ENCODE measurements around the gene ATG4C.

Gene ATG4C

DNA sequence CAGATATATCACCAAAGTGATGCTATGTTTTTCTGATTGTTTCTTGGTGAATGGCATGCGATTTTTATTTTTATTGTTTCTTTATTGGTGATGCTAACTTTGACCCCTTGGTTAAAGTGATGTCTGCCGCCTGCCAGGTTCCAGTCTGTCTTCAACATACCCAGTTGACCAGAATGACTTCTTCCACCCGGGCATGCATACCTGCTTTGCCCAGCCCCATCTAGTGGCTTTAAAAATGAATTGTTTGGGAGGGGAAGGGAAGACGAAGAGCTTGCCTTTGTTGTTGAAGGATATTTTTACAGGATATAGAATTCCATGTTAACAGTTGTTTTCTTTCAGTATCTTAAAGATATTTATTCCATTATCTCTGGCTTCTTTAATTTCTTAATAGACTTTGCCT is 65.1 kb downstream of the ATG4C start:
- DNase-seq, result no peak

DNA sequence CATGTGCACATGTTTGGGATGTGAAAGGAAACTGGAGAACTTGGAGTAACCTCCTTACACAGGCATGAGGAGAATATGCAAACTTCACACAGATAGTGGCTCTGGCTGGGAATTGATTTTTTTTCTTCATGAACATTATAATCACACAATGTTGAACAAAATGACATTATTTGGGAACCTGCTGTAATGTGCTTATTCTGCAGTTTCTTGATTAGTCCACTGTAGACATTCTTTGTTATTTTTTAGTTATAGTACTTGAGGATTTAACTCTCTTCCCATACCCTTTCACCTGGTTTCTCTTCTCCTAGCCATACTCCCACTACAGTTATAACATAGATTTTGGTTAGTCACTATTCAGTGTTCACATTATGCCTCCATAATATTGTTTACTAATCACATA is 68.3 kb downstream of the ATG4C start:
- no peak for DNase-seq

DNA sequence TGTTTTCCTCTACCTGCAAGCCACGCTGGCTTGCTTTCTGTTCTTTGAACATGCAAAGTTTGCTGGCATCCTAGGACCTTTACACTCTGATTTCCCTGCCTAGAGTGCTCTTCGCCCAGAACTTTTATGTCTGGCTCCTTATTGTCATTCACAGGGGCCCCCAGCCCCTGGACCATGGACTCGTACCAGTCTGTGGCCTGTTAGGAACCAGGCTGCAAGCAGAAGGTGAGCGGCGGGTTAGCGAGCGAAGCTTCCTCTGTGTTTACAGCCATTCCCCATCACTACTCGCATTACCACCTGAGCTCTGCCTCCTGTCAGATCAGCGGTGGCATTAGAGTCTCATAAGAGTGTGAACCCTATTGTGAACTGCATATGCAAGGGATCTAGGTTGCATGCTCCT is 73.0 kb downstream of the ATG4C start:
- DNase-seq, result no peak

DNA sequence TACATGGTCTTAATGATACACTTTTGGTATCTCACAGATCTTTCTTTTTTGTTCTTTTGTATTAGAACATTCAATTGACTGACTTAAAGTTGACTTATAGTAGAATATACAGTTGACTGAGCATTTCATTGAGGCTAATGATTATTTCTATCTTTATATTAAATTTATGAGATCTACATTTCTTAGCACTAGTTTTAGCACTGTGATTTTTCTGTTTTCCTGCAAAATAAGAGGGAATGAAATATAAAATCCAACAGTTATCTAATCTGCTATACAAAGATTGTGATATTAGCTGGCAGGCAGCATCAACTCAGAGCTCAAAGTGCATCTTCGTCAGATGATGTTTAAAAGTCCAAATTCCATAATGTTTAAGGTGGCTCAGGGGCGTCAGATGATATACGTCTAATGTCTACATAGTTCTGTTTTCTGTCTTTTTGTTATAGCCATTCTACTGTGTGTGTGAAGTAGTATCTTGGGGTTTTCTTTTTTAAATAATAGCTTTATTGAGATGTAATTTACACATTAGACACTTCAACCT is 85.4 kb downstream of the ATG4C start:
- DNase-seq, result no peak

DNA sequence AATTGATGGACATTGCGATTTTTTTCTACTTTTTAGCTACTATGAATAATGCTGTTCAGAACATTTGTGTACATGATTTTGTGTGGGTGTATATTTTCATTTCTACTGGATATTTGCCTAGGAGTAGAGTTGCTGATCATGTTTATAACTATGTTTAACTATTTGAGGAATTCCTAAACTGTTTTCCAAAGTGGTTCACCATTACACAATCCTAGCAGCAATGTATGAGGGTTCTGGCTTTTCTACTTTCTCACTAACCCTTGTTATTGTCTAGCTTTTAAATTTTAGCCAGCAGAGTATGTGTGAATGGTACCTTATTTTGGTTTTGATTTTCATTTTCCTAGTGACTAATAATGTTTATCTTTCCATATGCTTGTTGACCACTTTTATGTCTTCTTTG is 86.2 kb downstream of the ATG4C start:
- DNase-seq, result peak; percentile 13

DNA sequence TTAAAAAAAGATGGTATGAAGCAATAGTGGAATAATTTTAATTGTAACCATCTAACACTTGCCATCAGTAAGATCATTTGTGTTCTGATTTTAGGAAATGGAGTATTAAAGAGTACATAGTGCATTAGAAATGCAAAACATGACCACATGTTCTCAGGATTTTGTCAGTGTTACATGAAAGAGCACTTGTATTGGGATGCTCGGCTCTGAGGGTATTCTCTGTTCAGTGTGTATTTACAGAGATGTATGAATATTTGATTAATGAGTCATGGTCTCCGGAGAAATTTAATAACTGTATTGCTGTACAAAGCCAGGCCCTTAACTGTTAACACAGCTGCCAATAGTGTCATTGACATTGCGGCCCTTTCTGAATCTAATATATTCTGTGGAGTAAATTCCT is 91.7 kb downstream of the ATG4C start:
- no peak for DNase-seq

DNA sequence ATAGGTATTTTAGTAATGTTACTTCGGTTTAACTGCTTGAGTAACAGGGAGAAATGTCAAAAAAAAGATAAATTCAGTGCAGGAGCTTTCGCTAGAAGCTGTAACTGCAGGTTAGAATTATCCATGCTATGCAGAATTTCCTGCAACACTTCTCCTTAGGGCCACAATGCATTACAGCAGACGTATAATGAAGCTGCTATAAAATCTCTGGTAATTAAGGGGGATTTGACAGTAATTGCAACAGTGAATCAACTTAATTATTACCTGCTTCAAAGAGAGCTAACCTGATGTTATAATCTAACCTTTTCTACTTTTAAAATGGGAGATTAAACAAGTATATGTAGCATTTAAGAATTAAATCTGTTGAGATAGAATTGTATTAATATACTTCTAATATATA is 92.6 kb downstream of the ATG4C start:
- no peak for DNase-seq

DNA sequence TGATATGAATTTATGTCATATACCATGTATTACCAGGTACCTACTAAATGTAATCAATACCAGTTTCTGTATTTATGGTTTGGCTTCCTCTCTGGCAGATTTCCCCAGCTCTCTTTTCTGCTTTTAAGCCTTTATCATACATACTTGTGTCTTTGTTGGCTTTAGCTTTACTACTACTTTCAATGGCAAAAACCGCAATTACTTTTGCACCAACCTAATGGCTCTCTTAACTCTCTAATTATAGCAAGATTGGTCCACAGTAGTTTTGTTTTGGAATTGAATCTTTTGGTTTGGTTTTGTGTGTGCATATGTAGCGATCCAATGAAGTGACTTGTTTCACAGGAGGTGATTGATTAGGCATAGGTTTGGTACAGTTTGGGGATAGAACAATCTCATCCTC is 93.6 kb downstream of the ATG4C start:
- DNase-seq, result no peak

DNA sequence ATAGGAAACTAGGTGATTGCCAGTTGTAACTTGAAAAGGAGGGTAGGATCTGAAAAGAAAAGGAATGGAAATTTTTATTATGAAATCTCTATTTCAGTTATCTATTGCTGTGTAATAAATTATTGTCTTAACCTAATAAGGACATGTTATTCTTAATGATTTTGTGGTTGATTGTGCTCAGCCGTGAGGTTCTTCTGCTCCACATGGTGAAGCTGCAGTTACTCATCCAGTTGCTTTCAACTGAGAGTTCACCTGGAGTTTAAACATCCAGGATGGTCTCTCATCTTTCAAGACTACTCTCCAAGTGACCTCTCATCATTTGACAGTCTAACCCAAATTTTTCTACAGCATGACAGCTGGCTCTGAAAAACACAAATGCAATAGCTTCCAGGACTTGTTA is 96.0 kb downstream of the ATG4C start:
- no peak for DNase-seq

DNA sequence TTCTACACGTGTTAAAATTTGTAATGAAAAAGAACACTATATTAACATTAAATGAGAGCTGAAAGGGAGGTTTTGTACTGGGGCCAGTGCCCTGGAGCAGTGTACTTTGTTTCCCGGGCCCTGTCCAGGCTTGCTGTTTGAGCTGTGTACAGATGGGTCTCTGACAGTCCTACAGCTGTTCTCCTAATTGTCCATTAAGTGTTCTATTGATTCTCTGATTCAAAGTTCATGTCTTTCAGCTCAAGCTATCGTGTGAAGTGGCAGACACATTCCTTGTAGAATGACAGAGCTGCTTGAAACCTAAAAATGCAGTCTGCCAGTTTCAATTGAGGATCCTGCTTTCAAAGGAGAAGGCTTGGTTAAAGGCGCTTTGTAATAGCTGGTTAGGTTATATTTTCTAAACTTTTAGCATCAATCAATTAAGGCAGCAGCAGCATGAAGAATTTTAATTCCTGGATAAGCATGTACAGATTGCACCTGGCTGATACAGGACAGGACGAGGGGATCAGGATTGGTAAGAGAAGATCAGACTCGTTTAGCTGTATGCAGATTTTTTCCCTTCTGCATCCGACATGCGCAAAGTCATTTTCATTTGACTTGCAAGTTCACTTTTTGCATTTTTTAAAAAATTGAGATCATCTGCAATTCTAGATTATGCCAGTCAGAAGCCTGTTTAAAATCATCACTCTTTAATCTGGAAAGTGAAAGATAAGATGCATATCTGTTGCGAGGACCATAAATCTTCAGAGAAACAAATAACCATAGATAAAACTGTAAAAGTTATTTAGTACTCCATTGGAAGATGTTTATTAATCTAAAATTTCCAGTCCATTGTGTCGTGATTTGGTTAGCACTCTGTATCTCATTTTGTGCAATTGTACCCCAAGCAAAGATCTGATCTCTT is 98.5 kb downstream of the ATG4C start:
- DNase-seq, result no peak

DNA sequence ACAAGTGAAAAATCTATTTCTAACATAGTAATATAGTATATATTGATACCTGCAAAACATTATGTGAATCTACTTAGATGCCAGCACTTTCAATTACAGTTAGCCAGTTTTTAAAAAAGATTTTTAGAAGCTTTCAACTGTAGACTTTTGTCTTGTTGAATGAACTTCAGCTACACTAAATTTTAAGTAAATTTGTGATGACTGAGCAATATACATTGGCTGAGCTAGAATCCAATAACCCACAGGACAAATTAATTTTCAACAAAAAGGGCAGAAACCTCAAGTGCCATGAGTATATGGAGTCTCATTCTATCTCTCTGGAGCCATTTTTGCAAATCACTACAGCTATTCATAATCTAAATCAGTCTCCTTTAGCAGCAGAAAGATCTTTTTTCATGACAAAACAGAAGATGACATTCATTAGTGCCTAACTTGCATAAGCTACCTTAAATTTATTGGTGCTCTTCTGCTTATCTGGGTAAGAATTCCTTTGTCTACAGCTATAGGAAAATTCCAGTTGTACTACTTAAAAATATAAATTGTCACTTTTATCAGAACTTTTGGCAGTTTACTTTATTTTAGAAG is 100.3 kb downstream of the ATG4C start:
- no peak for DNase-seq

DNA sequence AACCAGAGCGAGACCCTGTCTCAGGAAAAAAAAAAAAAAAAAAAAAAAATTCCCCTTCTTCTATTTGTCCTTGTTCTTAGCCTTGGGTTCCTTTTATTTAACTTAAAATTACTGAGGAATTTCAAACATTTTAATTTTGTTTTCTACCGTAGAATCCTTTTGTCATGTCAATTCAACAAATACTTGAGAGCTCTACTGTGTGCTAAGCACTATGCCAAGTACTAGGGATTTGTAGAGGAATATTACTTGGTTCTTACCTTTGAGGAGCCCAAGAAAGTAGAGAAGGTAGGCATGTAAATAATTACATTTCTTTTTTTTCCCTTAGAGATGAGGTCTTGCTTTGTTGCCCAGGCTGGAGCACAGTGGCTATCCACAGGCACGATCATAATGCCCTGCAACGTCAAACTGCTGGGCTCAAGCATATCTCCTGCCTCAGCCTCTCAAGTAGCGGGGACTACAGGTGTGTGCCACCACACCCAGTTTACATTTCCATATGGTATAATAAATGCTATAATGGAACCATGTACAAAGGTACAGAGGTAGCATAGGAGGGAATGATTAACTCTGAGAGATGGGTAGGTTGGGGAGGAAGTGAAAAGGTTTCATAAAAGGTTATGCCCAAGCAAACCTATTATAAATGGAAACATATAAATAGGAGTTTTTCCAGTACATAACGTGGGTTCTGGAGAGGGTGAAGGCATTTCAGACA is 104.0 kb downstream of the ATG4C start:
- no peak for DNase-seq

DNA sequence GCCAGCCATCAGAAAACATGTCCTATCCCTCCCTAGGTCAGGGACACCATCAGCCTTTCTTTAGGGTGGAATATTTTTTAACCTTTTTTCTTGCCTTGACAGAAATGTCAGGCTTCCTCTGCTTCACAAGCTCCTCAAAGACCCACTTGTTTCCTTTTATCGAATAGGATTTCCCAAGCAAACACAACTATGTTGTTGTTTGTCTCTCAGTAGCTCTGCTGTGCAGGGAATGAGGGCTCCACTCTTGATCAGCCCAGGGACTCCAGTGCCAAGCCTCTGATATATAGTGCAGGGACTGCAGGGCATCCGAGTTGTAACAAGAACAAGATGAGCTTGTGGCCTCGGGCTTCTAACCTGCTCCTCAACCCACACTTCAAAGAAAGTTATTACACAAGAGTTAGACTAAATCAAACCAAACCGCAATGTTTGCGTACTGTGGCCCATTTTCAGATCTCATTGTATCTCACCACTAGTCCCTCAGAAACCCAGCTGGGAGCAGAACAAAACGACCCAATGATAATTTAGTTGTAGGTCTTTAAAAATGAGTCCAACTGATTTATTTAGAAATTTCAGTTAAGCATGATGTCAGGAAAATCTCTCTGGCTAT is 108.1 kb downstream of the ATG4C start:
- no peak for DNase-seq

DNA sequence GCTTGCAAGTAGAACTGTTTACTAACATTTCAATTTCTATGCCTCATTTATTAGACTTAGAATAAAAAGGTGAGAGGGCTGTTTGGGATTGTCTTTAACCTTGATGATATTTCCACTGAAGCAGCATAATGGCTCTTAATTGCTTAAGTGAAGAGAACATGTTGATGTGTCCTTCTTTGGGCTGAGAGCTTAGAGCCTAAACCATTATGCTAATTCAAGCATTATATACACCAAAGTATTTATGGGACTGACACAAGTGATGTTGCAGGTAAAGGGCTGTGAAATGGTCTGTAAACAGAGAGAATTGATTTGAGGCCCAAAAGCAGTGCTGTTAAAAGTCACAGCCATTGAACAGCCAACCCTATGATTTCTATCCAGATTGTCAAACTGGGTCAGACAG is 113.9 kb downstream of the ATG4C start:
- DNase-seq, result no peak

DNA sequence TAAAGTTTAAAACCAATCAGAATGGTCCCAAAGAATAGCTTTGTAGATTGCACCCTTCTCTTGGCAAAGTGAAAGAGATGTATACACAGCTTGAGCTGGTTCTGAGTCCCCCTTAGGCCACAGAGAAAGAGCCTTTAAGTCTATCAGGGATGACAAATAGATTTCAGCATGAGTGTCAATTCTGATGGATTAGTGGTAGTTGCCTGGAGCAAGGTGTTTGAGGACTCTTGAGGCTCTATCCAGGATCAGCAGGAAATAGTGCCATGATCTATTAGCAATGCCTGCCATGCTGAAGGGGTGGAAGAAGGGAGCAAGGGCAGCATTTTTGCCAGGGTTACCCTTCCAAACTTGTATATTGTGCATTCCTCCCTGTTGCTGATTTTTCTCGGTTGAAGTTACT is 116.6 kb downstream of the ATG4C start:
- DNase-seq, result no peak

DNA sequence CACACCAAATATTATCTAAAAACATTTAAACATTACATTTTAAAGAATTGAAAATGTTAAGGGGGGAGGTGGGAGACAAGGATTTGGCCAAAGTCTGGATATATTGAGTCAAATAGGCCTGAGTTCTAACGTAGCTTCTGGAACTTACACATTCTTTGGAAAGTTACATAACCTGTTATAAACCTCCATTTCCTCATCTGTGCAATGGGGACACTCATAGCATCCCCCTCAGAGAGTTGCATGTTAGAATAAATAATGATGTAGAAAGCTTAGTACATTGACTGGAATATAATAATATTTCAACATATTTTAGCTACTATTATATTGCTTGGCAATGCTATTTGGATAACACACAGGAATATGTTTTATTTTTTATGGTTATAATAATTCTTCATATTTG is 117.7 kb downstream of the ATG4C start:
- no peak for DNase-seq

DNA sequence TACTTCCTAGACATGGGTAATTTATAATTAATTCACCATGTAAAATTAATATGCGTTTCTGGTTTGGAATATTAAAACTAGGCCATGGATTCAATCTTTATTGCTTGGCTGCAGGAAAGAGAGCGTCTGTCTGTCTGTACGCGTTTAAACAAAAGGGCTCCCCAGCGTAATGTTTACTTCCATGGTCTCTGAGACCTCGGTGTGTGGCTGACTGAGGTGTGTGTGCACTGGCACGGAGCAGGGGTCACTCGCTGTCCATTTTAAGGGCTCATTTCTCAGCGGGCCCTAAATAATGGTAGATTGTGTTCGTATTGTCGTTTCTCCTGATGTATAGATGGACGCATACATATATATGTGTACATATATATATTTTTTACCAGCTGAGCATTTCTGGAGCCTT is 119.6 kb downstream of the ATG4C start:
- no peak for DNase-seq

DNA sequence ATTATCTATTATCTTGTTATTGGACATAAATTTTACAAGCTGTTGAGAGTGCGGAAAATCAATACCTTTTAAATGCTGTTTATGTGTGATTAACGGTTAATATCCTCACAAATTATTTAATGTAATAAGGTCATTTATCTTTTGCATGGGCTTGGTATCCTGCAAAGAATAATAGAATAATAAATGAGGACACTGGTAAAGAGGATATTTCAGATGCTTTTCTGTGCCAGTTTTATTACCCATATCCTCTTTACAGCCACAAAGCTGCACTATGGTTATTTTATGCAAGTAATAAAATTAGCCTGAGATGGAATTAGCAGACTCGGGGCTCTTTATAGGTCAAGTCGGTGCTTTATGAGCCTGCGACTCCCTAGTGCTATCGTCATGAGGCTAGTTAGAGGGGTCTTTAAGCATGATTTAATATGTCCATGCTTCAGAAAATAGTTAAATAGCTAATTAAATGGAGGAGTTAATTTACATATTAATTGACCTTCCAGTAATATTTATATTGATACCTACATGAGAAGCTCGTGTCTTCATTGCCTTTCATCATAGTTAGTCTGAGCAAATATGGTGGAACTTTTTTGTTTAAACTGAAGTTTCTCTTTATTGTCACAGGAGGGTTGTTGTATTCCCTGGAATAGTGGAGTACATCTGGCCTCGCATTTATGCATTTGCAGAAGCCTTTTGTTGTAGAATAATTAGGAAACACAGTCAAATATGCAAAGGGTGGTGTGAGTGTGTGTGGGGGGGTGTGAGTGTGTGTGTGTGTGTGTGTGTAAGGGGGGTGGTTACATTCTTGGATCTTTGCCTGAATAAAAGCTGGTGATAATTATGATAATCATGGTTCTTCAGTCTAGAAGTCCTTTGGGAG is 120.3 kb downstream of the ATG4C start:
- no peak for DNase-seq

DNA sequence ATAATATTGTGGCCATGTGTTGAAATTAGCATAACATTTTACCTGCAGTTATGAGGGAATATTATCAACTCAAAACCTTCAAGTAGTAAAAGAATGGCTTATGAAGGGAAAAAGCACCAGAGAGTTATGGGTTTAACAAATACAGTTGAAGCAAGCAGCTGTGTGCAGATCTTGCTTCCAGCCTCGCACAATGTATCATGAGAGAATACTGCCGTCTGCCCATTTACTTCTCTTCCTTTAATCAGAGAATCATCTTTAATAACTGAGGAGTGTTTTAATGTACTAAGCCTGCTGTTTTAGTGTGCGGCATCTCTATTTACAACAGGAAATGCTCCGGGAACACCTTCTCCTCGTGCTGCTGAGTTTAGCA is 120.9 kb downstream of the ATG4C start:
- DNase-seq, result no peak

DNA sequence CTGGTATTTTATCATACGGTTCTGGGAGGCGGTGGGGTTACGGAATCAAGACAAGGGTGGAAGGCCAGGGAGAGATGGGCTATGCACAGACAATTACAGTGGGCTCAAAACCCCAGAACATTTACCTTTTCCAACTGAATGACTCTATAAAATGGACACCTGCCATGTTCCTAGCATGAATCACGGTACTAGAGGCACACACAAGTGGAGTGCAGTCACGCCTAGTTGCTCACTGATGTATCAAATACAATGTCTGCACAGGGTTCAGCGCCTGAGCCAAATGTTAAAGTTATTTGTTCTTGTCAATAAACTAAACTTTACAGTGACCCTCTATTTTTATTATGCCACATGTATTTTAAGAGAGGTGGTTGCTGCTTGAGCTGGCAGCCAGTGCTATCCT is 121.4 kb downstream of the ATG4C start:
- DNase-seq, result no peak

DNA sequence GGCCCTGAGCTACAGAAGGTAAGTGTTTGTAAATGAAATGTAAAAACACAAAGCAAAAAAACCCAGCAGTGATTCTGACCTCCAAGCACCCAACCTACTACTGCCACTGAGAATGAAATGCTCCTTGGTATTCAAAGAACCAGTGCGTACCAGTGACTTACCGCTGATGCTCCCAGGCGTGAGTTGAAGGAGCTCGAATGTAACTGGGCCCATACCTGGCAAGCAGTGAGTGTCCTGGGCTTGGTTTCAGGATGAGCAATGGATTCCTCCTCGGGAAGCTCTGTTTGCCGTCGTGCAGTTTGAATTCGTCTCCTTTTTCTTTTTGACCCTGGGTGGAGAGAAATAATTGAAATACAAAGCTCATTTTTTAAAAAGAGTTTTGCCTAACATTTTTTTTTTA is 121.9 kb downstream of the ATG4C start:
- DNase-seq, result no peak

DNA sequence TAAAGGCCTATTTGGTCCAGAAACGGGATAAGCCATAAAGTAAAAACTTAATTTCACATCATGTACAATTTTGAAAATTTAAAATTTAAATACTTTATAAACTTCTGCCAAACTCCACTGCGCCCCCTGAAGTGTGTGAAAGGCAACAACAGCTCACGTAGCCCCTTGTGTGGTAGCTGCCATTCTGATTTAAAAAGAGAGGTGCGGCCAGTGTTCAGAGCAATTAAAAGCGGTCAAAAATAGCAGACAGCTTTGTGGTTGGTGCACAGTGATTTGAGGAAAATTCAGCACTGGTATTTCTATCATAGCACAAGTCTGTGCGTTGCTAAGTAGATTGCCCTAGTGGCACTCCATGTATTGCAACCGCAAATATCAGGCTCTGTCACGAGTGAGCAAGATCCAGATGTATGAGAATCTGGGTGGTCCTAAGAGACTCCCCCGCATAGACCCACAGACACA is 122.5 kb downstream of the ATG4C start:
- no peak for DNase-seq

Data from HCEC 1CT (cell line).